Breast epithelium (tissue), 3 donors: ENCODE data around the gene NLK.

ENCODE experiments used
- POLR2A ChIP-seq: fragments of 450-650 bp; IDR thresholded peaks from one replicate; pipeline ENCODE4 v1.6.1; 2016; ENCODE audit warnings: antibody characterized with exemption, mild to moderate bottlenecking, moderate library complexity
- TF ChIP-seq, protein P1 (sequence below), 3 donors: fragments of 450-650 bp; IDR thresholded peaks; one replicate each; pipeline ENCODE4 v1.5.1; 2016 to 2017; ENCODE audit warnings: antibody characterized with exemption in 3 of 3, mild to moderate bottlenecking in 3 of 3, moderate library complexity in 3 of 3

- TF ChIP-seq POLR2A = no peak
- TF ChIP-seq, protein P1, sequence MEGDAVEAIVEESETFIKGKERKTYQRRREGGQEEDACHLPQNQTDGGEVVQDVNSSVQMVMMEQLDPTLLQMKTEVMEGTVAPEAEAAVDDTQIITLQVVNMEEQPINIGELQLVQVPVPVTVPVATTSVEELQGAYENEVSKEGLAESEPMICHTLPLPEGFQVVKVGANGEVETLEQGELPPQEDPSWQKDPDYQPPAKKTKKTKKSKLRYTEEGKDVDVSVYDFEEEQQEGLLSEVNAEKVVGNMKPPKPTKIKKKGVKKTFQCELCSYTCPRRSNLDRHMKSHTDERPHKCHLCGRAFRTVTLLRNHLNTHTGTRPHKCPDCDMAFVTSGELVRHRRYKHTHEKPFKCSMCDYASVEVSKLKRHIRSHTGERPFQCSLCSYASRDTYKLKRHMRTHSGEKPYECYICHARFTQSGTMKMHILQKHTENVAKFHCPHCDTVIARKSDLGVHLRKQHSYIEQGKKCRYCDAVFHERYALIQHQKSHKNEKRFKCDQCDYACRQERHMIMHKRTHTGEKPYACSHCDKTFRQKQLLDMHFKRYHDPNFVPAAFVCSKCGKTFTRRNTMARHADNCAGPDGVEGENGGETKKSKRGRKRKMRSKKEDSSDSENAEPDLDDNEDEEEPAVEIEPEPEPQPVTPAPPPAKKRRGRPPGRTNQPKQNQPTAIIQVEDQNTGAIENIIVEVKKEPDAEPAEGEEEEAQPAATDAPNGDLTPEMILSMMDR (IDR thresholded peaks at IDR 0.05) = no peak
Observed at GRCh38 chr17:28105501-28105900, 63.0 kb downstream of the NLK start.
